Keratinocyte (primary cell): ENCODE results near the gene SPG7. TPM values are rescaled to one million over a fixed set of nuclear protein-coding genes. Genes with fewer than 3 reads are reported as not detected.

Source experiments
- DNase-seq: peaks from one replicate; pipeline ENCODE4 v3.0.0-alpha.2; 2011; ENCODE audit warnings: low read depth, missing footprints, low spot score
- FAIRE-seq: peaks from 2 replicates; lab custom pipeline; 2011; peaks lifted over from hg19 to GRCh38; lab: Jason Lieb, UNC
- H2AFZ ChIP-seq: 2 replicates; pipeline ENCODE4 v1.6.0; 2012; ENCODE audit warnings: low read length, control low read depth, inconsistent platforms; ENCODE audit not compliant: control insufficient read depth
- H3K27ac ChIP-seq: 2 replicates; pipeline ENCODE4 v1.5.1; 2011; ENCODE audit warnings: low read length; ENCODE audit not compliant: control insufficient read depth, insufficient read depth
- H3K27me3 ChIP-seq: 3 replicates; pipeline ENCODE4 v1.6.0; 2011; ENCODE audit warnings: low read length; ENCODE audit not compliant: control insufficient read depth, insufficient read depth; ENCODE audit errors: extremely low read depth
- H3K36me3 ChIP-seq, 2 experiments: 2 replicates in 1 of 2; 3 replicates in 1 of 2; pipeline ENCODE4 v1.5.1; 2011; ENCODE audit warnings: low read length in 2 of 2, mild to moderate bottlenecking in 1 of 2; ENCODE audit not compliant: control insufficient read depth in 2 of 2, insufficient read depth in 2 of 2; ENCODE audit errors: extremely low read depth in 1 of 2
- H3K4me1 ChIP-seq: 3 replicates; pipeline ENCODE4 v1.5.1; 2011; ENCODE audit warnings: low read length; ENCODE audit not compliant: control insufficient read depth, insufficient read depth; ENCODE audit errors: extremely low read depth
- H3K4me2 ChIP-seq: 3 replicates; pipeline ENCODE4 v1.6.0; 2011; ENCODE audit warnings: low read depth, low read length; ENCODE audit not compliant: control insufficient read depth, insufficient read depth; ENCODE audit errors: extremely low read depth
- H3K4me3 ChIP-seq, 3 experiments: fragments of 200-600 bp in 1 of 3; sonication (generic) in 1 of 3; 2 replicates in 2 of 3; 3 replicates in 1 of 3; pipeline ENCODE4 v1.5.1; 2011 to 2016; ENCODE audit warnings: low read length in 3 of 3, mild to moderate bottlenecking in 3 of 3, control low read depth in 2 of 3, inconsistent platforms in 1 of 3, low read depth in 1 of 3, mixed read lengths in 1 of 3, mixed run types in 1 of 3, moderate library complexity in 1 of 3; ENCODE audit not compliant: control insufficient read depth in 2 of 3, insufficient read depth in 2 of 3; ENCODE audit errors: extremely low read depth in 1 of 3
- H3K79me2 ChIP-seq: 2 replicates; pipeline ENCODE4 v1.6.0; 2012; ENCODE audit warnings: low read length; ENCODE audit not compliant: control insufficient read depth, insufficient read depth
- H3K9ac ChIP-seq: 3 replicates; pipeline ENCODE4 v1.6.0; 2011; ENCODE audit warnings: low read length; ENCODE audit not compliant: control insufficient read depth, insufficient read depth; ENCODE audit errors: extremely low read depth
- H3K9me1 ChIP-seq: 3 replicates; pipeline ENCODE4 v1.6.0; 2011; ENCODE audit warnings: low read length; ENCODE audit not compliant: control insufficient read depth, insufficient read depth; ENCODE audit errors: extremely low read depth
- H3K9me3 ChIP-seq: 2 replicates; pipeline ENCODE4 v1.5.1; 2012; ENCODE audit warnings: low read depth, low read length; ENCODE audit not compliant: control insufficient read depth
- H4K20me1 ChIP-seq: 3 replicates; pipeline ENCODE4 v1.6.0; 2011; ENCODE audit warnings: low read length; ENCODE audit not compliant: control insufficient read depth, insufficient read depth; ENCODE audit errors: extremely low read depth
- EZH2 ChIP-seq: IDR thresholded peaks from one replicate; pipeline ENCODE4 v1.6.1; 2012; ENCODE audit warnings: inconsistent platforms, mild to moderate bottlenecking, low read length, moderate library complexity
- dilution Hi-C: fragments of 300-500 bp; cut with MboI; formaldehyde crosslinking; loops from one replicate; pipeline ENCODE4 v1.7.0; 2020; ENCODE audit warnings: low sequenced_read_pairs; ENCODE audit not compliant: extremely low pct_ligation_motif_present
- polyA plus RNA-seq, 5 experiments: library from polyadenylated mRNA; depleted of rRNA in 3 of 5; stranded (reverse) in 3 of 5; stranded (forward) in 1 of 5; unstranded in 1 of 5; fragments of >200 nt; gene quantifications; 1 replicate in 1 of 5; 2 replicates in 3 of 5; 3 replicates in 1 of 5; pipeline versions ENCODE4 v1.2.1 to v1.2.3, GENCODE V29; 2011 to 2012; ENCODE audit warnings: missing spikeins in 2 of 5, low read depth in 1 of 5, low replicate concordance in 1 of 5
- TF ChIP-seq, protein P1 (sequence below), 3 experiments: IDR thresholded peaks in 1 of 3; conservative IDR thresholded peaks in 1 of 3; optimal IDR thresholded peaks in 1 of 3; 2 replicates in 2 of 3; 3 replicates in 1 of 3; pipeline versions ENCODE3 to v1.5.1; 2011; ENCODE audit warnings: low read length in 3 of 3, mild to moderate bottlenecking in 3 of 3, moderate library complexity in 2 of 3, control low read depth in 1 of 3, inconsistent platforms in 1 of 3; ENCODE audit not compliant: insufficient read depth in 2 of 3; ENCODE audit errors: extremely low read depth in 1 of 3

Gene SPG7
- polyA plus RNA-seq, 1 donor (not counting 4 experiments of a cell fraction or from before 2014, with no cell fraction given) = 45.2 TPM

DNA sequence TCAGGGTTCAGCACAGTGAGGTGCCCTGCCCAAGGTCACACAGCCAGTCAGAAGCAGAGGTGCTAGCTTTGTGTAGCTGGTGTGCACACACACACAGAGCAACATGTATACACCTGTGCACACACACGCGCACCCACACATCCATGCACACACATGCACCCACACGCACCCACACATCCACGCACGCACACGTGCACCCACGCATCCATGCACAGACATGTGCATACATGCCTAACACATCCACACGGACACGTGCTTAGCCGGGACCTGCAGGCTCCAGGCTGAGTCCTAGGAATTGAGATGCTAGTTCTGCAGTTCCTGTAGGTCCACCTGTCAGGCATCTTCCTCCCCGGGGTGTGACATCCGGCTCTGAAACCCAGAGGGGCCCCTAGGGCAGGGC, 92.2 kb downstream of the SPG7 start:
- Histone ChIP-seq H3K36me3 (no peaks in the 10 kb centered on the region), H3K4me1 (peaks cover 33% of the 10 kb centered on the region), H4K20me1 (no peaks in the 10 kb centered on the region), H3K79me2 (no peaks in the 10 kb centered on the region), H3K9me3 (no peaks in the 10 kb centered on the region), H3K4me2 (no peak overlapping the region), H3K27ac (no peak overlapping the region), H3K4me3 (no peak overlapping the region), H3K9ac (no peak overlapping the region), H2AFZ (no peak overlapping the region), H3K27me3 (peaks cover 4% of the 10 kb centered on the region), H3K9me1 (no peaks in the 10 kb centered on the region)
- DNase-seq = no peak
- TF ChIP-seq, protein P1, sequence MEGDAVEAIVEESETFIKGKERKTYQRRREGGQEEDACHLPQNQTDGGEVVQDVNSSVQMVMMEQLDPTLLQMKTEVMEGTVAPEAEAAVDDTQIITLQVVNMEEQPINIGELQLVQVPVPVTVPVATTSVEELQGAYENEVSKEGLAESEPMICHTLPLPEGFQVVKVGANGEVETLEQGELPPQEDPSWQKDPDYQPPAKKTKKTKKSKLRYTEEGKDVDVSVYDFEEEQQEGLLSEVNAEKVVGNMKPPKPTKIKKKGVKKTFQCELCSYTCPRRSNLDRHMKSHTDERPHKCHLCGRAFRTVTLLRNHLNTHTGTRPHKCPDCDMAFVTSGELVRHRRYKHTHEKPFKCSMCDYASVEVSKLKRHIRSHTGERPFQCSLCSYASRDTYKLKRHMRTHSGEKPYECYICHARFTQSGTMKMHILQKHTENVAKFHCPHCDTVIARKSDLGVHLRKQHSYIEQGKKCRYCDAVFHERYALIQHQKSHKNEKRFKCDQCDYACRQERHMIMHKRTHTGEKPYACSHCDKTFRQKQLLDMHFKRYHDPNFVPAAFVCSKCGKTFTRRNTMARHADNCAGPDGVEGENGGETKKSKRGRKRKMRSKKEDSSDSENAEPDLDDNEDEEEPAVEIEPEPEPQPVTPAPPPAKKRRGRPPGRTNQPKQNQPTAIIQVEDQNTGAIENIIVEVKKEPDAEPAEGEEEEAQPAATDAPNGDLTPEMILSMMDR (optimal IDR thresholded peaks at IDR 0.05 in 1 of 3, IDR thresholded peaks at IDR 0.05 in 1 of 3, conservative IDR thresholded peaks at IDR 0.05 in 1 of 3; ENCODE audit: extremely low read depth in 1 of 3, insufficient read depth in 2 of 3, low read length in 3 of 3) = no peak
- TF ChIP-seq EZH2 = no peak
- FAIRE-seq = no peak
- dilution Hi-C loops = no loop called here

DNA sequence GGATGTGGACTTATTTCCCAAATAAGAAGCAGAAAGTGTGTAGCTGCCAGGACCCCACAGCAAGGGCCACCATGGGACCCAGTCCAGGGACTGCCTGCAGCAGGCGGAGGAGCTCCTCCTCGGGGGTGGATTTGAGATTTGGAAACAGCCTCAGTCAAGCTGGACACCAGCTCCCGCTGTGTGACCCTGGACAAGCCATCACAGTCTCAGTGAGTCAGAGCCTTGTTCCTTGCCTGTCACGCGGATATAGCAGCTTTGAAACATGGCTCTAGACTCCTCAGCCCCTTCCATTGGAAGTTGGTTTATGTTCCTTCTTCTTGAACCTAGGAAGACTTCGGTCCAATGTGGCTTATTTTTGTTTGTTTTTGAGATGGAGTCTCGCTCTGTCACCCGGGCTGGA, 92.8 kb downstream of the SPG7 start:
- Histone ChIP-seq H3K9me3 (no peaks in the 10 kb centered on the region), H4K20me1 (no peaks in the 10 kb centered on the region), H2AFZ (no peak overlapping the region), H3K27ac (no peak overlapping the region), H3K9me1 (no peaks in the 10 kb centered on the region), H3K27me3 (peaks cover 8% of the 10 kb centered on the region), H3K4me3 (no peak overlapping the region), H3K4me2 (no peak overlapping the region), H3K9ac (no peak overlapping the region), H3K36me3 (no peaks in the 10 kb centered on the region), H3K4me1 (peaks cover 37% of the 10 kb centered on the region), H3K79me2 (no peaks in the 10 kb centered on the region)
- dilution Hi-C loops = no loop called here
- TF ChIP-seq, protein P1 (optimal IDR thresholded peaks at IDR 0.05 in 1 of 3, IDR thresholded peaks at IDR 0.05 in 1 of 3, conservative IDR thresholded peaks at IDR 0.05 in 1 of 3; ENCODE audit: extremely low read depth in 1 of 3, insufficient read depth in 2 of 3, low read length in 3 of 3) = no peak
- no peak for TF ChIP-seq EZH2
- DNase-seq (no peak), FAIRE-seq (no peak)
